BLaER1 treated with 17β-estradiol and CSF1 and Interleukin-3, amounts not matched to agents 10 nM and 100 nM (cell line): ENCODE data around the gene COL4A1.
A peak's percentile ranks its signal among the peaks of the same experiment; 100 is the strongest.

Experiments used
- H3K27ac ChIP-seq, 11 experiments: shearing (Covaris generic); formaldehyde crosslinking; 2 replicates each; pipeline ENCODE4 v1.8.1; 2022
- H3K27me3 ChIP-seq, 11 experiments: shearing (Covaris generic); formaldehyde crosslinking; 2 replicates each; pipeline ENCODE4 v1.8.1; 2022
- H3K36me3 ChIP-seq, 11 experiments: shearing (Covaris generic); formaldehyde crosslinking; 2 replicates each; pipeline ENCODE4 v1.8.1; 2022
- H3K4me1 ChIP-seq, 10 experiments: shearing (Covaris generic); formaldehyde crosslinking; 2 replicates each; pipeline ENCODE4 v1.8.1; 2022
- H3K4me2 ChIP-seq, 11 experiments: shearing (Covaris generic); formaldehyde crosslinking; 2 replicates each; pipeline ENCODE4 v1.8.1; 2022
- H3K4me3 ChIP-seq, 10 experiments: shearing (Covaris generic); formaldehyde crosslinking; 2 replicates each; pipeline ENCODE4 v1.8.1; 2022
- H3K9ac ChIP-seq, 11 experiments: shearing (Covaris generic); formaldehyde crosslinking; 2 replicates each; pipeline ENCODE4 v1.8.1; 2022
- H3K9me3 ChIP-seq, 11 experiments: shearing (Covaris generic); formaldehyde crosslinking; replicated peaks in 1 of 11; 2 replicates each; pipeline ENCODE4 v1.8.1; 2022
- H4K20me1 ChIP-seq, 11 experiments: shearing (Covaris generic); formaldehyde crosslinking; 2 replicates each; pipeline ENCODE4 v1.8.1; 2022
- Cebpa-rat ChIP-seq, 11 experiments: shearing (Covaris generic); IDR thresholded peaks; 2 replicates each; pipeline ENCODE4 v1.8.1; 2022

The COL4A1 gene

GRCh38 chr13:110256126-110256905 lies 50.6 kb downstream of the COL4A1 start:
- peaks cover 23 to 44% (median 39%) of the 10 kb centered on the region in 10 experiments for H3K4me1 ChIP-seq
- H3K4me3 ChIP-seq: no peak overlapping the region
- H3K36me3 ChIP-seq: no peaks in the 10 kb centered on the region
- TF ChIP-seq Cebpa-rat (IDR thresholded peaks at IDR 0.05): no peak
- H3K27me3 ChIP-seq: no peaks in the 10 kb centered on the region
- peaks cover 0 to 36% (median 29%) of the 10 kb centered on the region in 11 experiments; a peak in 19 of 22 replicates for H3K9me3 ChIP-seq
- no peak overlapping the region for H3K27ac ChIP-seq
- no peak overlapping the region for H3K9ac ChIP-seq
- no peak overlapping the region for H3K4me2 ChIP-seq
- no peaks in the 10 kb centered on the region for H4K20me1 ChIP-seq

GRCh38 chr13:110254751-110255553 lies 52.0 kb downstream of the COL4A1 start:
- no peak overlapping the region for H3K9ac ChIP-seq
- no peaks in the 10 kb centered on the region for H3K36me3 ChIP-seq
- peak overlapping the region in 3 of 11 experiments; percentile 6 to 36 (median 26); a peak in 2 of 22 replicates for H3K27ac ChIP-seq
- no peak overlapping the region for H3K4me3 ChIP-seq
- peak overlapping the region in 9 of 11 experiments; percentile 36 to 90 (median 62); a peak in 15 of 22 replicates for H3K4me2 ChIP-seq
- no peaks in the 10 kb centered on the region for H4K20me1 ChIP-seq
- peaks cover 0 to 30% (median 24%) of the 10 kb centered on the region in 11 experiments; a peak in 18 of 22 replicates for H3K9me3 ChIP-seq
- H3K27me3 ChIP-seq: no peaks in the 10 kb centered on the region
- no peak for TF ChIP-seq Cebpa-rat (IDR thresholded peaks at IDR 0.05)
- peaks cover 21 to 38% (median 28%) of the 10 kb centered on the region in 10 experiments for H3K4me1 ChIP-seq

- peaks cover 13 to 36% (median 23%) of the 10 kb centered on the region in 10 experiments for H3K4me1 ChIP-seq
- H4K20me1 ChIP-seq: no peaks in the 10 kb centered on the region
Measured at GRCh38 chr13:110254151-110254679, 52.7 kb downstream of the COL4A1 start.

GRCh38 chr13:110251193-110251819 lies 55.7 kb downstream of the COL4A1 start:
- H3K4me3 ChIP-seq: no peak overlapping the region
- H3K9me3 ChIP-seq: peaks cover 2 to 12% (median 5%) of the 10 kb centered on the region in 11 experiments; a peak in 17 of 22 replicates
- no peaks in the 10 kb centered on the region for H3K36me3 ChIP-seq
- H3K9ac ChIP-seq: no peak overlapping the region
- TF ChIP-seq Cebpa-rat (IDR thresholded peaks at IDR 0.05): no peak
- no peak overlapping the region; a peak in 1 of 22 replicates for H3K4me2 ChIP-seq
- H3K27ac ChIP-seq: no peak overlapping the region
- peaks cover 6 to 32% (median 17%) of the 10 kb centered on the region in 10 experiments; a peak in 19 of 20 replicates for H3K4me1 ChIP-seq
- no peaks in the 10 kb centered on the region for H3K27me3 ChIP-seq
- no peaks in the 10 kb centered on the region for H4K20me1 ChIP-seq

More at GRCh38 chr13:110254151-110254679, 52.7 kb downstream of the COL4A1 start:
- peak overlapping the region in 10 of 11 experiments; percentile 21 to 90 (median 59); a peak in 19 of 22 replicates for H3K4me2 ChIP-seq
- peak overlapping the region in 3 of 11 experiments; percentile 14 to 45 (median 27); a peak in 3 of 22 replicates for H3K9ac ChIP-seq
- peak overlapping the region in 1 of 10 experiments; percentile 15; a peak in 1 of 20 replicates for H3K4me3 ChIP-seq
- TF ChIP-seq Cebpa-rat (IDR thresholded peaks at IDR 0.05): no peak
- H3K36me3 ChIP-seq: no peaks in the 10 kb centered on the region
- H3K9me3 ChIP-seq: peaks cover 0 to 26% (median 22%) of the 10 kb centered on the region in 11 experiments; a peak in 17 of 22 replicates
- H3K27me3 ChIP-seq: no peaks in the 10 kb centered on the region
- H3K27ac ChIP-seq: peak overlapping the region in 4 of 11 experiments; percentile 37 to 55 (median 40); a peak in 6 of 22 replicates

GRCh38 chr13:110250258-110250891 lies 56.6 kb downstream of the COL4A1 start:
- Histone ChIP-seq H3K4me2 (0 out of 22 replicates have a peak overlapping the region, but pooled peaks of 1 of the 11 experiments have one; percentile 3), H3K27ac (no peak overlapping the region)

GRCh38 chr13:110249326-110249725 lies 57.6 kb downstream of the COL4A1 start:
- Histone ChIP-seq H3K4me3 (no peak overlapping the region), H3K9ac (no peak overlapping the region), H3K36me3 (no peaks in the 10 kb centered on the region), H3K27me3 (no peaks in the 10 kb centered on the region), H3K4me1 (peaks cover 6 to 24% (median 11%) of the 10 kb centered on the region in 10 experiments; a peak in 19 of 20 replicates), H4K20me1 (no peaks in the 10 kb centered on the region), H3K27ac (no peak overlapping the region), H3K4me2 (peak overlapping the region in 2 of 11 experiments; percentile 14 to 18; a peak in 3 of 22 replicates), H3K9me3 (peaks cover 0 to 7% (median 0%) of the 10 kb centered on the region in 11 experiments; a peak in 4 of 22 replicates)
- TF ChIP-seq Cebpa-rat (IDR thresholded peaks at IDR 0.05): no peak

More at GRCh38 chr13:110250258-110250891, 56.6 kb downstream of the COL4A1 start:
- Histone ChIP-seq H3K9ac (no peak overlapping the region), H3K27me3 (no peaks in the 10 kb centered on the region), H3K4me1 (peaks cover 6 to 32% (median 17%) of the 10 kb centered on the region in 10 experiments; a peak in 19 of 20 replicates), H3K9me3 (peaks cover 0 to 7% (median 0%) of the 10 kb centered on the region in 11 experiments; a peak in 5 of 22 replicates), H3K36me3 (no peaks in the 10 kb centered on the region), H4K20me1 (no peaks in the 10 kb centered on the region), H3K4me3 (no peak overlapping the region)
- TF ChIP-seq Cebpa-rat (IDR thresholded peaks at IDR 0.05): no peak

GRCh38 chr13:110248449-110249143 lies 58.4 kb downstream of the COL4A1 start:
- no peak for TF ChIP-seq Cebpa-rat (IDR thresholded peaks at IDR 0.05)
- Histone ChIP-seq H4K20me1 (no peaks in the 10 kb centered on the region), H3K27me3 (no peaks in the 10 kb centered on the region), H3K4me3 (no peak overlapping the region), H3K27ac (no peak overlapping the region), H3K36me3 (no peaks in the 10 kb centered on the region), H3K9me3 (peaks cover 0 to 7% (median 0%) of the 10 kb centered on the region in 11 experiments; a peak in 4 of 22 replicates), H3K4me2 (no peak overlapping the region), H3K9ac (no peak overlapping the region), H3K4me1 (peaks cover 0 to 17% (median 6%) of the 10 kb centered on the region in 10 experiments; a peak in 8 of 20 replicates)
